Skin epidermis (tissue), 12 donors: Measurements from ENCODE around the gene SH2D5.

Experiments used
- H3K27ac ChIP-seq, 21 experiments: fragments of 200-600 bp; sonication (generic) in 11 of 21; one replicate each; pipeline ENCODE4 v1.5.0; 2020; ENCODE audit warnings: mild to moderate bottlenecking in 3 of 21, inconsistent platforms in 2 of 21, moderate library complexity in 2 of 21
- H3K4me3 ChIP-seq, 7 experiments: fragments of 200-600 bp; sonication (generic) in 2 of 7; one replicate each; pipeline ENCODE4 v1.5.0; 2020; ENCODE audit warnings: inconsistent platforms in 2 of 7, mild to moderate bottlenecking in 2 of 7, moderate library complexity in 1 of 7

SH2D5 gene

DNA sequence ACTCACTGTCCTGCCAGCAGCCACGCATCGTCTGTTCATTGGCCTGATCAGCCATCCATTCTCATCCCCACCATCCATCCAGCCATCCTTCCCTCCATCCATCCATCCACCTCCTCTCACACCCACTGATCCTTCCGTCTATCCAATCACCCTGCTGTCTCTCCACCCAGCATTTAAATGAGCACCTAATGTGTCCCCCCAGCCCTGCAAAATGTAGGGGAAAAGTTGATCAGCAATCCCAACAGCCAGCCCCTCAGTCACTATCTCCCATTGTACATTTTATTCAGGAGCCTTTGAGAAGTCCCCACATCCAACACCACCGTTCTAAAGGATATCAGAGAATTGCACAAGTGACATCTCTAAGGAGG, 60.3 kb downstream of the SH2D5 start:
- Histone ChIP-seq H3K4me3 (no peak overlapping the region), H3K27ac (no peak overlapping the region)

DNA sequence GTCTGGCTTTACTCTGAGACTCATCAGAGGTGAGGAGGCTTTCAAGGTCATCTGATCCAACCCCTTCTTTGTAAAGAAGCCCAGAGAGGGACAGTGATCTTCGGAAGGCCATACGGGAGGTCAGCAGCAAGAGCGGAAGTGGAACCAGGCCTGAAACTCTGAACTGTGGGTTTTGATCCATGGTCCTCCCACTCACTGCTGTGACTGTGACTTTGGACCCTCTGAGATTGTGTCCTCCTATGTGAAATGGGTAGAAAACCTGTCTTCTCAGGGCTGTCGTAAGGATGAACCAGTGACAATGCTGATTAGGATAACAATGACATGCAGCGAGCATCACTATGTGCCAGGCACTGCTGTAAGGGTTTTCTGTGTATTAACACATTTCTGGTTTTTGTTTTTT, 61.6 kb downstream of the SH2D5 start:
- Histone ChIP-seq H3K27ac (no peak overlapping the region), H3K4me3 (no peak overlapping the region)
